GM21447 (cell line): ENCODE results near the gene JARID2.

Source experiments
- ATAC-seq: cut with Tn5 transposase; IDR thresholded peaks from one replicate; pipeline ENCODE4 v1.9.1; 2021; ENCODE audit not compliant: unreplicated experiment

JARID2 gene

DNA sequence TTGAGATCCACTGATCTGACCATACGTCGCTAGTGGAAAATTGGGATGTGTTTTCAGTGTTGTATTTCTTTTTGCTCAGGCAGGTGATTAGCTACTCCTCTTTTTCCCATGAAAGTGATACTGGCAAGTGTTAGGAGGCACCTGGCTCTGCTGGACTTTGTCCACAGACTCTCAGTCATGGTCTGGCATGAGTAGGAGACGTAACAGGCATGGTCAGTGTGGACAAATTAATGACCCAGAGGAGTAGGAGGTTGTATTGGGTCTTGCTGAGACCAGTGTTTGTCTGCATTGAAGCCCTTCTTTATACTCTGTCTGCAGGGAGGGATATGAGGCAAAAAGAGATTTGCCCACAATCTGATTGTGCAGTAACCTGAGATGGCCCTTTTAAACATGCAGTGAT, 238.3 kb downstream of the JARID2 start:
- ATAC-seq, result no peak

DNA sequence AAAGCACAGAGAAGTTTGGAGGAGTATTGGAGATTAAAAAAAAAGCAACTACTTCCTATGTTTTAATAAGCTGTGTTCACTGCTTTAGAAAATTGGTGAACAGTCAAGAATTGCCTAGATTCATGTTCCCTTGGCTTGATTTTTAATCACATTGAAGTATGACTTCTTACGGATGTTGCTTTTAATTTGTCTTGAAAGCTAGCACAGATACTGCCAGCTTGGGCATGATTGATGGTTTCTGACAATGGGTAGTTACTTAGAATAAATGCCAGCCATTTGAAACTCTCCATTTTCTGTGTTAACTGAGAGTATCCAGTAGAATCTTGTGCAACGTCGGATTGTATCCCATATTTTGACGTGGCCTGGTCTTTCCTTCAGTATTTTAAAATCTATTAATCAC, 239.0 kb downstream of the JARID2 start:
- no peak for ATAC-seq

DNA sequence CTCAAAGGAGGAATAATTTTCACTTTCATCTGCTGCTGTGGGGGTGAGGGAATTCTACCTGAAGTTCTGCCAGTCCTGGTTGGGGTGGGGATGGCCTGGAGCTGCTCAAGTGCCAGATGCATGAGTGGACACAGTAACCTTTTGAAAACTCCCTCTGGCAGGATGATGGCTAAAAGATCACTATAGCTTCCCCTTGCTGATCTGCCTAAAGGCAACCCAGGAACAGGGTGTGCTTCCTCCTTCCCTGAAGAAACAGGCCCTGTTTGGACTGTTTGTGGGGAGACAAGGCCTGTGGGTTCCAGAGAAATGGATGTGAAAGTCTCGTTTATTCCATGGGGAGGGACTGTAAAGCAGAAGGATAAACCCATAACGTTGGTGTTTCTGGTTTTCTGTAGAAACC, 240.1 kb downstream of the JARID2 start:
- ATAC-seq, result no peak

DNA sequence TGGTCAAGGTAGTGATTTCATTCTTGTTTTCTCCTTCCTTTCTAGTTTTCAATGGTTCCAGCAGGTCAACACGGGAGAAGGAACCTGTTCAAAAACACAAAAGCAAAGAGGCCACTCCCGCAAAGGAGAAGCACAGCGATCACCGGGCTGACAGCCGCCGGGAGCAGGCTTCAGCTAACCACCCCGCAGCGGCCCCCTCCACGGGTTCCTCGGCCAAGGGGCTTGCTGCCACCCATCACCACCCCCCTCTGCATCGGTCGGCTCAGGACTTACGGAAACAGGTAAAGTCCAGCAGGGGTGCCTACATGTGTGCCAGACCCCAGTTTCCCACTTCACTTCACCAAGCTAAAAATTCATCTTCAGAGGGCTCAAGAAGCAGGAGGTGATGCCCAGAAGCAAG, 241.4 kb downstream of the JARID2 start:
- no peak for ATAC-seq

DNA sequence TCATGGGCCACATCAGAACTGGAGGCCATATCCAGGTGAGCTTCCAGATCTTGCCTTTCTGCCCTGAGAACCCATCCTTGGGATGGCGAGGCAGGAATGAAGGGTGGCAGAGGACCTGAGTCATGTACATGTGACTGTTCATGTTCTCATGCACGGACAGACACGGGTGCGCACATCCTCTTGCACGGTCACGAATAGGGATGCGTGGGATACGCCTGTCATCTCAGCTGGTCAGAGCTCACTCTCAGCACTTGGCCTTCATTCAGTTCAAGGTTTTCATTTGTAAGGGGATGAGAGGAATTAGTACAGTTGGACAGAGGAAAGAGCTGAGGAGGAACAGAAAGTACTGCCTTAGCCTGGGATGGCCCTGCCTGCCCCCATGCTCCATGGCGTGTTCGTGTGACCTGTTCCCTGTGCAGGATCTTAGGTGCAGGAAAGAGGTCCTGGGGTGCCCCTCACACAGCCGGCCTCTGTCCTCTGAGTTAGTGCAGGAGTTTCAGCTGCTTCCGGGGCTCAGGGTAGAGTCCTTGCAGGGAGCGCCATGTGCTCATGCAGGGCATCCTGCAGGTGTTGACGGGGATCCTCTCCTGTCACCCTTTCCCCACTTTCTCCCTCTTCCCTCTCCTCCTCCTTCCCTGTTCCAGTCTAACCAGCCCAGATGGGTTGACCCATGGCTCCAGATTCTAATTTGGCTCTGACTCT, 243.5 kb downstream of the JARID2 start:
- no peak for ATAC-seq

DNA sequence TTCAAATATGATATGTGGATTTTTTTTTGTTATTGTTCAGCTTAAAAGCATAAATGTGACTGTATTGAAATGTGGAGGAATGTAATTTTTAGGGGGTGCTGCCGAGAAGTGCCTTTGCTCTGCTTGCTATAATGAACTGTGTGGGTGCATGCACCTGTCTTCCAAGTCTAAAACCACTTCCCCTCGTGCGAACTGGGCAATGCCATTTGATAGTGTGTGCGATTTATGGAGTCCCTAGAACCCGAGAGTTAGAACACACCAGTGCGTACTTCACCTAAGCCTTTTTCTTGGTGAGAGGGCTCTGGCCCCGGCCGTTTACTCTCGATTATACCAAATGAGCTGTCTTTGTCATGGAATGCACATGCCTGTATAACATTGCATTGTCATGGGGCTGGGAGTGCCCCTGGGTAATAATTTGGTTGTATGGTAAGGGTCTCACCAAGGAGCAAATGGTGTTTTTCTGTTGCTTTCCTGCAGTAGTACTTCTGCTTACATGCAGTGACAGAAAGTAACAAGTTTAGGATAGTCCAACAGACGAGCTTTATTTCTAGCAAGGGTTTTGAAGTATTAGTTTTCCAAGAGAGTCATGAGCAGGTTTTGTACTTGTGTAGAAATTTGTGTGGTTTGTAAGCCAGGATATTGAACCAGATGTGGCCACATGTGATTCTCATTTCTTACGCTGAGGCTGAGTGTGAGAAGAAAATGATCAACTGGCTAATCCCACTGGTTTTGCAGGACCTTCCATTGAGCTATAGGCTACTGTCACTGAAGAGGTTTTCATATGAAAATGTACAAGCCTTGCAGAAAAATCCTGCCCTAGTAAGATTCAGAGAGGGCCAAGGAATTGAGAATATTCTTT, 244.6 kb downstream of the JARID2 start:
- ATAC-seq, result no peak

DNA sequence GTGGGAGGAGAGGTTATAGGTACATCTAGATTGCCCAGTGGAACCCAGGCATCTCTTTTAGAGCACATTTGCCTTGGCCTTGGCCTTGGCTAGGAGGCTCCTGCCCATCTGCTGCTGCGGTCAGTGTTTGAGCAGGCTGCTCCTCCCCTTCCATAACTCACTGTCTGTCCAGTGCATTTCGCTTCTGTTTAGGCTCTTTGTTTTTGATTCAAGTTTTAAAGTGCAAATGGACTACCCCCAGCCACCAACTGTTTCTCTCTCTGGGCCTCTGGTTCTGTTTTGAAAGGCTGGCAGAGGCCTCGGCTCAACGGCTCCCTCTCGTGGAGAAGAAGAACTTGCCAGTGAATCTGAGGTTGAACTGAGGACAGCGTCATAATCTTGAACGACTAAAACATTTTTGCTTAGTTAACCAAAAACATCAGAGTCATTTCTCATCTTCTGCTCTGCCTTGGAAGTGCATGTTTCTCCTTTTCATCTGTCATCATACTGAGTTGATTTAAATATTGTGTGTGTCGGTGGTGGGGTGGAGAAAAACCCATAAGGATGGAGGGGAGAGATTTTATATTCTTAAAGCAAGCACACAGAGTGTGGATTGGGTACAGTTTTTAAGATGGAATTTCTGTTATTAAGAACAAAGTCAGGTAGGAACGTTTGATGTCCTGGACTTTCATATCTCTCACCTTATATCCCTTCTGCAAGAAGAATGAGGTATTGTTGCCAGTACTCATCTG, 245.6 kb downstream of the JARID2 start:
- ATAC-seq, result no peak

DNA sequence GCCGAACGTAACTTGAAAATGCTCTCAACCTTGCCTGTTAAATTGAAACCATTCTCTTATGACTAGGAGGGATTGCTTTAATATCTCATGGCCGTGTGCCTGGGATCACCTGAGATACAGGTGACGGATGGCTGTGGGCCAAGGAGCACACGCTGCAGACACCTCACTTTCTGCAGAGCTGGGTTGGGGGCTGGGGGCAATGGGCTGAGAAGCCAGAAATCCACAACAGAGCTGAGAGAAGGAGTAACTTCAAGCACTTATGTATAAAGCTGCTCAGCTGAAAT, 246.1 kb downstream of the JARID2 start:
- ATAC-seq, result no peak

DNA sequence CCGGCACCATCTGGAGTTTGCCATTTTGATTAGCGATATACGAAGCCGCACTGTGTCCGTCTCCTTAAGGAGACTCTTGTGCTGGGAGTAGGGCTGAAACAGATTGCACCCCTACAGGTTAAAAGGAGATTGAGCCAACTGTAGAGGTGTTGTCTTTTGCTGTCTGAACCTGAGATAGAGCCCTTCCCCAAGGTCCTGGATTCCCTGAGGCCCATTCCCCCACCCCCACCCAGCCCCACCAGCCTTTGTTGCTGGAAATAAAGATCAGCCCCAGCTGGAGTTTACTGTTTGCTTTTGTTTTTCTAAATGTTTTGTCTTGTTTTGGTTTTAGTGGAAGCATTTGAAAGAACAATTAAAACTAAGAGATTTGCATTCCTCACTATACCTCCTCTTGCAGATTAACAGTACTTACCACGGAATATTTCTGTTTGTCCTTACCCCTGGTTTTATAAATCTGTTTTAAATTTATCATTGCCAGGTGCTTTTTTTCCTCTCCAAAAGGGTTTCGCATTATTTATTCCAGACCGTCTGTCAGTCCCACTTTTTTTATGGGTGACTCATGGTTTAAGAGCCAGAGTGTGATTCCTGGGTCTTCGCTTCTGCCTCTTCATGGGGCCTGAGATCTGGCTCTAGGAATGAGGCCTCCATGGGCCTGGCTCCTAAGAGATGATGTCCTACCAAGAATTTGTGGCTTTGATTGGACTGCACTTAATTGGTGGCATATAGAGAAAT, 247.7 kb downstream of the JARID2 start:
- no peak for ATAC-seq

DNA sequence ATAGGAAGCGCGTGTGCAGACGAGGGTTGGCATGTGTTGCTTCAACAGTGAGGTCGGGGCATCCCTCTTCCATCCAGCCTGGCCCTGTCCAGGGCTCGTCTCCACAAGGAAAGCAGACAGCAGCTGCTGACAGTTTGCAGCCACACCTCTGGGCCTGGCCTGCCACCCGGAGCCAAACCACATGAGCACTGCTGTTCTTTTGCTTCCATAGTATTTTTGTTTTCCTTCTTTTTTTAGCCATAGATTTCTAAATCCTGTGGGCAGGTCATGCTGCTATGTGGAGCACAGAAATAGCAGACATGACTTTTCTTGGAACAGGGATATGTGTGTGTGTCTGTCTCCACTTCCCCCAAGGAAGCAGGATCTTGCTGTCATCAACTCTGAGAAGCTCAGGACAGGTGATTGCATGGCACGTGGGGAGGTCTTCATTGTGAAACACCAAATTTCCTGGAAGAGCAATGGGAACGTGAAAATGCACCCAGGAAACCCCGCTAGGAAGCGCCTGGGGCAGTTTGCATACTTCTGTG, 249.6 kb downstream of the JARID2 start:
- no peak for ATAC-seq

DNA sequence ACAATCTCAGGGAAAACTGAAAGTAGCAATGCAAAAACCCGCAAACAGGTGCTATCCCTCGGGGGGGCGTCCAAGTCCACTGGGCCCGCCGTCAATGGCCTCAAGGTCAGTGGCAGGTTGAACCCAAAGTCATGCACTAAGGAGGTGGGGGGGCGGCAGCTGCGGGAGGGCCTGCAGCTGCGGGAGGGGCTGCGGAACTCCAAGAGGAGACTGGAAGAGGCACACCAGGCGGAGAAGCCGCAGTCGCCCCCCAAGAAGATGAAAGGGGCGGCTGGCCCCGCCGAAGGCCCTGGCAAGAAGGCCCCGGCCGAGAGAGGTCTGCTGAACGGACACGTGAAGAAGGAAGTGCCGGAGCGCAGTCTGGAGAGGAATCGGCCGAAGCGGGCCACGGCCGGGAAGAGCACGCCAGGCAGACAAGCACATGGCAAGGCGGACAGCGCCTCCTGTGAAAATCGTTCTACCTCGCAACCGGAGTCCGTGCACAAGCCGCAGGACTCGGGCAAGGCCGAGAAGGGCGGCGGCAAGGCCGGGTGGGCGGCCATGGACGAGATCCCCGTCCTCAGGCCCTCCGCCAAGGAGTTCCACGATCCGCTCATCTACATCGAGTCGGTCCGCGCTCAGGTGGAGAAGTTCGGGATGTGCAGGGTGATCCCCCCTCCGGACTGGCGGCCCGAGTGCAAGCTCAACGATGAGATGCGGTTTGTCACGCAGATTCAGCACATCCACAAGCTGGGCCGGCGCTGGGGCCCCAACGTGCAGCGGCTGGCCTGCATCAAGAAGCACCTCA, 250.7 kb downstream of the JARID2 start:
- no peak for ATAC-seq

DNA sequence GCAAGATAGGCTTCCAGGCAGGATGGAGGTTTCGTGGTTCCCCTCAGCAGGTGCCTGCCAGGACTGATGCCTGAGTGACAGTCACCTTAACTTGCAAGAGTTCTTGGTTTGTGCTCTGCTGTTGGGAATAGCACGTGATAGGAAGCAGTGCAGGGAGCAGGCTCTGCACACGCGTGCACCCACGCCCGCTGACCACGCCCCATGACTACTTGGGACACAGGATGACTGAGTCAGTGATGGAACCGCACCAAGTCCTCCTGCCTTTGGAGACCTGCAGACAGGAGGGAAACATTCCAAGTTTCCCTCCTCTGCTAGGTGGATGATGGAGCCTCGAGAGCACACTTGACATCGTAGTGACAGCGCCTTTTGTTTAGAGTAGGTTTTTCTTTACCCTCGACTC, 252.8 kb downstream of the JARID2 start:
- no peak for ATAC-seq

DNA sequence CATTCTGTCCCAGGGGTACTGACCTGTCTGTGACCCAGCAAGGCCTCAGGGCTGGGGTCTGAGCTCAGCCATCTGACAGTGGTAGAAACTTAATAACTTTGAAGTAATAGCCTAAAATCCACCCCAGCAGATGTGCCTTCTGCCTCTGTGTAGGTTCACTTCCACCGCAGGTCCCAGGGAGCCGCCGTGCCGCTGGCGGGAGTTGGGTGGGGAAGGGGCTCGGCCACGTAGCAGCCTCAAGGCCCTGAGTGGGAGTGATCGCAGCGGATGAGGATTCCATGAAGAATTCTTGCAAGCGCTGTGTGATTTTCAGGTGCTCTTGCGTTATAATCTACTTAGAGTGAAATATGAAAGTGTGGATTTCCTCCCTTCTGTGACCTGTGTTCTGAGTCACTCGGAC, 253.3 kb downstream of the JARID2 start:
- ATAC-seq, result no peak

DNA sequence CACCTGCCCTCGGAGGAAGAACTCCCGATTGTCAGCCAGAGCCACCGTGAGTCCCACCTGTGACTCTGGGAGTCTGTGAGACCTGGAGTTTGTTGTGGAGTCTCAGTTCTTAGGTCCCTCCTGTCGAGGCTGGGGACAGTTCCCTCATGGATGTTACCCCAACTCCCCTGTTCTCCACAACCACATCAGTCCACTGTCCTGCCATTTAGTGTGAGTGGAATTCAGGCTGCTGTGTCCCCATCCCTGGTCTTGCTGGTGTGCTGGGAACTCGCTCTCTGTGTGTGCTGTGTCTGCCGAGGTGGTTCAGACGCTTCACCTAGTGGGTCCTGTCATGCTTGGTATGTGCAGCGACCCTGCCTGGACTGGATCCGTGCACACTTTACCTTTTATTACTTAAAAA, 253.7 kb downstream of the JARID2 start:
- no peak for ATAC-seq

DNA sequence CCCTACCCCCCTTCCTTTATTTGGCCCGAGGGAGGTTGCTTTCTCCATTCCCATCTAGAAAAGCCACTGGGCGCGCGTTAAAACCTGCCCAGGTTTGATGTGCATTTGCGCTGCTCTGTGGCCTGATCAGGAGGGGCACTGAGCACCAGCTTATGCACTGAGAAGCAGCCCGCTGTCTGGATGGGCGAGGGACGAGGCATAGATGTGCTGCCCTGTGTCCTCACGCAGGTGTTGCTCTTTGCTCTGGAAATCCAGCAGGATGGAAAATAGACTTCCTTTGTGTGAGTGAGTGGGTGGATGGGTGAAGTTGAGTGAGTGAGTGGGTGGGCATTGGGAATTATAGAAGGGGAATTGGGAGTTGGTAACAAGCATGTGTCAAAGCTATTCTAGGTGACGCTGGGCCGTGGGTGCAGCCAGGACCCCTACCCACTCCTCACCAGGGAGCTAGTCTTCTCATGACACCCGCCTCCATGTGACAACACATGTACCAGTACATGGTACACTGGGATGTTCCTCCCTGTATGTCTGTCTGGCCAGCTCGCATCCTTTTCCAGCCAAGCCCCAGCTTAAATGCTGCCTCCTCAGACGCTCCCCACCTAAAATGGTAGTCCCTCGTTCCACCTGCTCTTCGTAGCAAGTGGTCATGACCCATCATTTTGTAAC, 254.3 kb downstream of the JARID2 start:
- ATAC-seq, result no peak

DNA sequence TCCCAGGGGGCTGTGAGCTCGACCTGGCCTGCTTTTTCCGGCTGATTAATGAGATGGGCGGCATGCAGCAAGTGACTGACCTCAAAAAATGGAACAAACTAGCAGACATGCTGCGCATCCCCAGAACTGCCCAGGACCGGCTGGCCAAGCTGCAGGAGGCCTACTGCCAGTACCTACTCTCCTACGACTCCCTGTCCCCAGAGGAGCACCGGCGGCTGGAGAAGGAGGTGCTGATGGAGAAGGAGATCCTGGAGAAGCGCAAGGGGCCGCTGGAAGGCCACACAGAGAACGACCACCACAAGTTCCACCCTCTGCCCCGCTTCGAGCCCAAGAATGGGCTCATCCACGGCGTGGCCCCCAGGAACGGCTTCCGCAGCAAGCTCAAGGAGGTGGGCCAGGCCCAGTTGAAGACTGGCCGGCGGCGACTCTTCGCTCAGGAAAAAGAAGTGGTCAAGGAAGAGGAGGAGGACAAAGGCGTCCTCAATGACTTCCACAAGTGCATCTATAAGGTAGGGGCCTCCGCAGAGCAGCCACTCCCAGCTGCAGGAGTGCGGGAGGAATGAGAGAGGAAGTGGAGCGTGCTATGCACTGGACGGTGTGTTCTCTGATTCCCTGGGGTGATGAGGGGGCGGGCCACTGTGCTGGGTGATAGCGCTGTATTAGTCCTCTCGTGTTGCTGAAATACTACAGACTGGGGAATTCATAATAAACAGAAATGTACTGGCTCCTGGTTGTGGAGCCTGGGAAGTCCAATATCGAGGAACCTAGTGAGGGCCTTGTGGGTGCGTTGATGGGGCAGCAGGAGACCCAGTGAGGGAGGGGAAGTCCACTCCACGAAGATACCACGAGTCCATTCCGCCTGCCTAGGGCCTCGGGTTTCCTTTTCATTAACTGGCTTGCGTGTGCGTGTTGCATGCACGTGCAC, 255.3 kb downstream of the JARID2 start:
- ATAC-seq, result no peak

DNA sequence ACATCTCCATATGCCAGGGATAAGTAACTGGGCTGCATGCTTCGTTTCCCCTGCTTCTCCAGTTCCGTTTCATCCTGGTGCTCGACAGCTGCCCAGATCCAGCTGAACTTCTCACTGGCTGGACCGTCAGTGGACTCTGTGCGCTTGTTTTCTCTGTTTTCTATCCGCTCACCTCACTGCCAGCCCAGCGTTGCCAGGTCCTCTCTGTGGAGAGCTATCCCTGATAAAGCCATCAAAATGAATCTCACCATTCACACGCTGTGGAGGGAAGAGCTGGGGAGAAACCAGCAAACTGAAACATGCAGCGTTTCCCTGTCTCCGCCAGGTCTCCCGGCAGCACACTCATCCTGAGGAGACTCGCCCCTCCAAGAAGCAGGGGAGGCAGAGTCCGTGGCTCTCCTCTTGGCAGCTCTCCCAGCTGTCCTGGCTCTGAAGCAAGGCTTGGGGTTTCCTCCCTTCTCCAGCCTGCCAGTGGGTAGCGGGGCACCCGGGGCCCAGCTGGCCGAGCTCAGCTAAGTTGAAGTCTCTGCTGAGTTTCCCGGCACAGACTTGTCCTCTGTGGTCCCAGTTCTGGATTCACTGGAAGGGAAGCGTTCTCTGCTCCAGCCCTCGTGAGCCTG, 256.1 kb downstream of the JARID2 start:
- ATAC-seq, result no peak
